Measurements from ENCODE around the gene CIAO3. TPM values are rescaled to one million over a fixed set of nuclear protein-coding genes. Genes with fewer than 3 reads are reported as not detected.
A peak's percentile ranks its signal among the peaks of the same experiment; 100 is the strongest.
"Not testable (repeated sequence)": the region's sequence is repeated elsewhere in the genome, so short reads cannot be mapped to it uniquely, and the experiment has no call there.

Gene CIAO3
- total and polyA plus RNA-seq, 7 donors = 12.3 to 43.0 (median 25.9) TPM

DNA sequence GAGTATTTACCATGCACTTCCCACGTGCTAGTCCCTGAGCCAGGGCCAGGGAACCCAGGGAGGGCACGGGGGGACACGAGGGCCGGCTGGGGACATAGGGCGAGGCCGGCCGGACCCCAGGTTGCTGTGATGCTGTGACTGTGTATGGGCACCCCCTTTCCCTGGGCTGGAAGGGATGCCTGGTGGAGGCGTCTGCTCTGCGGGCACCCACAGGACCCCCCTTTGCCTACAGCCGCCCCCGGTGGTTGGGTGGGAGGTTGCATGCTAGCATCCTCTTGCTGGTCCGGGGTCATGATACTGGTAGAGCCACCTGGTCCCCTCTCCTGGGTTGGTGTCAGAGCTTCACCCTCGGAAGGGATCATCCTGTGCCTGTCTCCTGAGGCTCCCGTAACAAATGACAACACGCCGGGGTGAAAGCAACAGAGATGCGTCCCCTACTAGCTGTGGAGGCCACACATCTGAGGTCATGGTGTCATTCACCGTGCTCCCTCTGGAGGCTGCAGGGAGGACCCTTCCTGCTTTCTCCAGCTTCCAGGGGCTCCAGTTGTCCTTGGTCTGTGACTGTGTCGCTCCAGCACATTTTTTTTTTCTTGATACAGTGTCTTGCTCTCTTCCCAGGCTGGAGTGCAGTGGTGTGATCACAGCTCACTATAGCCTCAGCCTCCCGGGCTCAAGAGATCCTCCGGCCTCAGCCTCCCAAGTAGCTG lies 3.1 kb upstream of the CIAO3 start:
- ATAC-seq = no peak
- Histone ChIP-seq H3K4me1 (peaks cover 12% of the 10 kb centered on the region), H3K36me3 (ENCODE audit: insufficient read depth in 1 of 2, low read depth in 1 of 2) (no peaks in the 10 kb centered on the region), H3K4me3 (no peak overlapping the region), H3K27ac (no peak overlapping the region), H3K27me3 (ENCODE audit: insufficient read depth in 3 of 3, low read length in 2 of 3) (peaks cover 0 to 13% (median 1%) of the 10 kb centered on the region in 3 donors), H3K9me3 (no peaks in the 10 kb centered on the region)
- TF ChIP-seq, protein P1, sequence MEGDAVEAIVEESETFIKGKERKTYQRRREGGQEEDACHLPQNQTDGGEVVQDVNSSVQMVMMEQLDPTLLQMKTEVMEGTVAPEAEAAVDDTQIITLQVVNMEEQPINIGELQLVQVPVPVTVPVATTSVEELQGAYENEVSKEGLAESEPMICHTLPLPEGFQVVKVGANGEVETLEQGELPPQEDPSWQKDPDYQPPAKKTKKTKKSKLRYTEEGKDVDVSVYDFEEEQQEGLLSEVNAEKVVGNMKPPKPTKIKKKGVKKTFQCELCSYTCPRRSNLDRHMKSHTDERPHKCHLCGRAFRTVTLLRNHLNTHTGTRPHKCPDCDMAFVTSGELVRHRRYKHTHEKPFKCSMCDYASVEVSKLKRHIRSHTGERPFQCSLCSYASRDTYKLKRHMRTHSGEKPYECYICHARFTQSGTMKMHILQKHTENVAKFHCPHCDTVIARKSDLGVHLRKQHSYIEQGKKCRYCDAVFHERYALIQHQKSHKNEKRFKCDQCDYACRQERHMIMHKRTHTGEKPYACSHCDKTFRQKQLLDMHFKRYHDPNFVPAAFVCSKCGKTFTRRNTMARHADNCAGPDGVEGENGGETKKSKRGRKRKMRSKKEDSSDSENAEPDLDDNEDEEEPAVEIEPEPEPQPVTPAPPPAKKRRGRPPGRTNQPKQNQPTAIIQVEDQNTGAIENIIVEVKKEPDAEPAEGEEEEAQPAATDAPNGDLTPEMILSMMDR (IDR thresholded peaks at IDR 0.05) = no peak
- intact Hi-C loops (cut with DNase I) = no loop called here
- no peak for DNase-seq
- 69 to 76% (median 71%) methylated on average over 21 of the region's 21 CpGs for WGBS, 3 donors

DNA sequence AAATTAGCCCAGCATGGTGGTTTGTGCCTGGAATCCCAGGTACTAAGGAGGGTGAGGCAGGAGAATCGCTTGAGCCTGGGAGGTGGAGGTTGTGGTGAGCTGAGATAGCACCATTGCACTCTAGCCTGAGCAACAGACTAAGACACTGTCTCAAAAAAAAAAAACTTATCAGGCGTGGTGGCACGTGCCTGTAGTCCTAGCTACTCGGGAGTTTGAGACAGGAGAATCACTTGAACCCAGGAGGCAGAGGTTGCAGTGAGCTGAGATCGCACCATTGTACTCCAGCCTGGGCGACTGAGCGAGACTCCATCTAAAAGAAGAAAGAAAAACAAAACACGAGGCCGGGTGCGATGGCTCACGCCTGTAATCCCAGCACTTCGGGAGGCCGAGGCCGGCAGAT lies 2.1 kb upstream of the CIAO3 start:
- intact Hi-C loops (cut with DNase I); H3K4me3 ChIP-seq; H3K9me3 ChIP-seq; ATAC-seq; H3K27me3 ChIP-seq (ENCODE audit: insufficient read depth in 3 of 3, low read length in 2 of 3); H3K36me3 ChIP-seq (ENCODE audit: insufficient read depth in 1 of 2, low read depth in 1 of 2); DNase-seq; H3K27ac ChIP-seq: not testable (repeated sequence)
- H3K4me1 ChIP-seq = peaks cover 12% of the 10 kb centered on the region
- WGBS, 3 donors = 74 to 78% (median 77%) methylated on average over 14 of the region's 14 CpGs

DNA sequence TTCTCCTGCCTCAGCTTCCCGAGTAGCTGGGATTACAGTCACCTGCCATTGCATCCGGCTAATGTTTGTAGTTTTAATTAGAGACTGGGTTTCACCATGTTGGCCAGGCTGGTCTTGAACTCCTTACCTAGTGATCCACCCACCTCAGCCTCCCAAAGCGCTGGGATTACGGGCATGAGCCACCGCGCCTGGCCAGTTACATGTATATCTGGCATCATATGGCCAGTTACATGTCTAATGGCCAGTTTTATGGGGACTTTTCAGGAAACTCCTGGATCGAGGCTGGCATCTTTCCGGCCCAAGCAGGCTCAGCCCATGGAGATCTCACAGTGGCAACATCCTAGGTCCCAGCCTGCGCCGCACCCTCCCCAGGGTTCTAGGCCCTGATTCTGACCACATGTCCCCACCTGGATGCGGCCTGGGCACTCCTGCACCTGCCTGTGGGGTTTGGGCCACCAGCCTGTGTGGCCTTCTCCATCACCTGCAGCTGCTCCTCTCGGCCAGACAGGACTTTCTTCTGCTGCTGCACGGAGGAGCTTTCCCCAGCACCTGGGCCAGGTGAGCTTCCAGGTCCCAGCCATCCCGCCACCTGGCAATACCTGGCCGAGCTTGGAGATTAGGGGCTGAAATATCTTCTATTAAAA lies 1.3 kb upstream of the CIAO3 start:
- ATAC-seq (no peak), DNase-seq (no peak)
- Histone ChIP-seq H3K4me3 (no peak overlapping the region), H3K9me3 (no peaks in the 10 kb centered on the region), H3K4me1 (peaks cover 12% of the 10 kb centered on the region), H3K27me3 (ENCODE audit: insufficient read depth in 3 of 3, low read length in 2 of 3) (peaks cover 0 to 10% (median 0%) of the 10 kb centered on the region in 3 donors), H3K27ac (no peak overlapping the region), H3K36me3 (ENCODE audit: insufficient read depth in 1 of 2, low read depth in 1 of 2) (peaks cover 0 to 17% of the 10 kb centered on the region in 2 donors)
- TF ChIP-seq, protein P1 (IDR thresholded peaks at IDR 0.05) = no peak
- intact Hi-C loops (cut with DNase I) = loop anchor here in 1 of 2 donors (1.0 kb wide), 1 partner anchor 31 kb away; no protein-coding TSS in a partner anchor
- 84 to 86% (median 85%) methylated on average over 15 of the region's 15 CpGs for WGBS, 3 donors

DNA sequence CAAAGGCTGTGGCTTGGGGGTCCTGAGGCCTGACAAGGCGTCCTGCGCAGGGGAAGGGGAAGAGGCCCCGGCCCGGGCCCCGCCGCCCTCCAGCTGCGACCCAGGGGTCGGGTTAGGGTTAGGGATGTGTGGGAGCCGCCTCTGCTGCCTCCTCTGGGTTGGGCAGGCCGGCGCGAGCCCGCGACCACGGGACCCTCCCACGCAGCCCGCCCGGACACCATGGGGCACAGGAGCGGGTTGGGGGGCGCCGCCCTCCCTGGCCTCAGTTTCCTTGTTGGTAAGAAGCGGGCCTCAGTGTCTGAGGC lies 386 bp downstream of the CIAO3 start:
- H3K9me3 ChIP-seq = no peaks in the 10 kb centered on the region
- intact Hi-C loops (cut with DNase I) = no loop called here
- H3K36me3 ChIP-seq (ENCODE audit: insufficient read depth in 1 of 2, low read depth in 1 of 2) = peaks cover 0 to 34% of the 10 kb centered on the region in 2 donors
- WGBS, 3 donors = 0 to 3% (median 0%) methylated on average over 7 to 22 of the region's 22 CpGs
- peak; percentile 23 to 43 (median 34) for ATAC-seq
- DNase-seq = no peak
- H3K4me3 ChIP-seq = peak overlapping the region; percentile 93
- H3K27ac ChIP-seq = peak overlapping the region; percentile 77
- H3K27me3 ChIP-seq (ENCODE audit: insufficient read depth in 3 of 3, low read length in 2 of 3) = peaks cover 0 to 10% (median 0%) of the 10 kb centered on the region in 3 donors
- TF ChIP-seq, protein P1 (IDR thresholded peaks at IDR 0.05) = no peak
- H3K4me1 ChIP-seq = peaks cover 12% of the 10 kb centered on the region
